Forelimb muscle (tissue), 1 donor: ENCODE results near the gene MEGF6. TPM values are rescaled to one million over a fixed set of nuclear protein-coding genes. Genes with fewer than 3 reads are reported as not detected.

Experiments used
- DNase-seq: peaks from one replicate; pipeline ENCODE4 v3.0.0-alpha.2; 2013; ENCODE audit warnings: low read depth
- polyA plus RNA-seq: library from polyadenylated mRNA; unstranded; fragments of 120-200 nt; gene quantifications from one replicate; pipeline ENCODE4 v1.2.1, GENCODE V29; 2013; ENCODE audit not compliant: insufficient read length

The MEGF6 gene
- polyA plus RNA-seq, 1 donor, result 10.2 TPM

DNA sequence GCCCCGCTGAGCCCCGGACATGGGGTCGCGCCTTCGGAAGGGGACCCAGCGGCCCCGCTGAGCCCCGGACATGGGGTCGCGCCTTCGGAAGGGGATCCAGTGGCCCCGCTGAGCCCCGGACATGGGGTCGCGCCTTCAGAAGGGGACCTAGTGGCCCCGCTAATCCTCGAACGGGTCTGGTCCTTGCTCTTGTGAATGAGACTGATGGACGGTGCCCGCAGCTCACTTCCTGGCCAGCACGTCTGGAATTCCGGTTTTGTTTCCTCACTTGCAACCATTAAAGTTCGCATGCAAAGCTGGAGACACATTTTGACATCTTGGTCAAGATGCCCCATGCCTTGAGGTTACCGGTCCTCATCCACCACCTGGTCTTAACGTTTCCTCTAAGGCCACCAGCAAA, 33.0 kb upstream of the MEGF6 start:
- no peak for DNase-seq

DNA sequence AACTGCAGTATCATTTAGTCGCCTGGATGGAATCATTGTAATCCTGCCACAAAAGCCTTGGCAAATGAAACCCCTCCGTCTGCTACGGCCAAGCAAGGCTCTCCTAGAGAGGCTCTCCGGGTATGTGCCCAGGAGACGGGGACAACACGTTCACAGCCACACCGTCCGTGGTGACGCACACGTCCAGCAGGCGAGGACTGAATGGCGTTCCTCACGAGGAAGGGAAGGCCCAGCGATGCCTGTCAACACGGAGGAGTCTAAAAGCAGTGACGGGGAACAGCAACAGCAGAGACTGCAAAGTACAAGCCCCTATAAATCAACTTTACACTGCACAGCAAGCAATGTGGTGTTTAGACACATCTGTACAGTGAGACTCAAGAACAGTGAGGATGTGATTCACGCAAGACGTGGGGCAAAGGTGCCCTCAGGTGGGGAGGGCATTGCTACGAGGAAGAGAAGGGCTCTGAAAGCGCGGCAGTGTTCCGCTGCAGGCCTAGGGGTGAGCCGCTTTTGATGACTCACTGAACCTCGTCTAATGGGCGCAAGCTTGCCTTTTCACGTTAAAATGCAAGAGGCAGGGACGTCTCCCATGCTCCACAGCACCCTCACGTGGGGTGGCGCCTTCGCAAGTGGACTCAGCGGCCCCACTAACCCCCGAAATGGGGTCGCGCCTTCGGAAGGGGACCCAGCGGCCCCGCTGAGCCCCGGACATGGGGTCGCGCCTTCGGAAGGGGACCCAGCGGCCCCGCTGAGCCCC, 31.8 kb upstream of the MEGF6 start:
- DNase-seq, result no peak

DNA sequence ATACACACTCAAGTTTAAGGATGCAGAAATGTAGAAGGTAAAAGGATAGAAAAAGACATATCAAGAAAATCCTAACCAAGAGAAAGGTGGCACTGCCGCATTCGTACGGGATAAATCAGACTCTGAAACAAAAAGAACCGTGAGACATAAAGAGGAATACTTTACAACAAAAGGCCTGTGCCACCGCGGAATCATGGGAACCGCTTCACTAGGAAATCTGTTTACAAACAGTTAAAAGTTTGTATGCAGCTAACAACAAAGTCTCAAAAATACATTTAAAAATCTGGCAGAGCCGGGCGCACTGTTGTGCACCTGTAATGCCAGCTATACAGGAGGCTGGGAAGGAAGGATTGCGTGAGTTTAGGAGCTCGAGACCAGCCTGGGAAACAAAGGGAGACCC, 30.5 kb upstream of the MEGF6 start:
- DNase-seq, result no peak

GRCh38 chr1:3641046-3641760, 29.9 kb upstream of the MEGF6 start:
- DNase-seq, result no peak

DNA sequence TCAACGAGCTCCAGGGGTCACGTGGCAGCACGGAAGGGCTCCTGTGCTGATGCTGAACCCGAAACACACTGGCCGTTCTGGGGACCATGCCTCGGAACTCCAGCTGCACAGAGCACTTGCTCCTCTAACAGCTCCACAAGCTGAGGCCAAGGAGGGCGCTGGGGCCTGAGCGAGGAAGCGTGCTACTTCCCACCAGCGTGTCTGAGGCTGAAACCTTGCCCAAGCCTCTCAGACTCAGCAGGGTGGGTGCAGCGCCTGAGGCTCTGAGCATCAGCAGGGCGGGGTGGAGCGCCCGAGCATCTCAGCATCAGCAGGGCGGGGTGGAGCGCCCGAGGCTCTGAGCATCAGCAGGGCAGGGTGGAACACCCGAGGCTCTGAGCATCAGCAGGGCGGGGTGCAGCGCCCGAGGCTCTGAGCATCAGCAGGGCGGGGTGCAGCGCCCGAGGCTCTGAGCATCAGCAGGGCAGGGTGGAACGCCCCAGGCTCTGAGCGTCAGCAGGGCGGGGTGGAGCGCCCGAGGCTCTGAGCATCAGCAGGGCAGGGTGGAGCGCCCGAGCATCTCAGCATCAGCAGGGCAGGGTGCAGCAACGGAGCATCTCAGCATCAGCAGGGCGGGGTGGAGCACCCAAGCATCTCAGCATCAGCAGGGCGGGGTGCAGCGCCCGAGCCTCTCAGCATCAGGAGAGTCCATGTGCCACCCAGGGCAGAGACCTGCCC, 29.0 kb upstream of the MEGF6 start:
- DNase-seq, result no peak

DNA sequence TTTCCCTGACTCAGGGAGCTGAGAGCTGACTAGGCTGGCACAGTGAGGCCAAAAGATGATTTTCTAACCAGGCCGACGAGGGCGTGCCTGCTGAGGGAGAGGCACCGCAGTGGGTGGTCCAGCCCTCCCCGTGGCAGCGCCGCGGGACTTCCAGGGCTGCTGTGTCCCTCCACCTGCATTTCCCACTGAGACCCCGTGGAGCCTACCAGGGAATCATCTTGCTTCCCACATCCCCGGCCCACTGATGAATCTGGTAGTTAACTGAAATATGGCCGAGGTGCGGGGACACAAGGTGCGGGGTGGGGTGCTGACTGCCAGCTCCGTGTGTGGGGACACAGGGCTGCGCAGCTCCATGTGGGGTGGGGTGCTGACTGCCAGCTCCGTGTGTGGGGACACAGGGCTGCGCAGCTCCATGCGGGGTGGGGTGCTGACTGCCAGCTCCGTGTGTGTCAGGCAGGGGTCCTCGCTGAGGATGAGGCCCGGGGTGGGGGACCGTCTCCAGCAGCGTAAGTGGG, 28.1 kb upstream of the MEGF6 start:
- DNase-seq, result no peak

DNA sequence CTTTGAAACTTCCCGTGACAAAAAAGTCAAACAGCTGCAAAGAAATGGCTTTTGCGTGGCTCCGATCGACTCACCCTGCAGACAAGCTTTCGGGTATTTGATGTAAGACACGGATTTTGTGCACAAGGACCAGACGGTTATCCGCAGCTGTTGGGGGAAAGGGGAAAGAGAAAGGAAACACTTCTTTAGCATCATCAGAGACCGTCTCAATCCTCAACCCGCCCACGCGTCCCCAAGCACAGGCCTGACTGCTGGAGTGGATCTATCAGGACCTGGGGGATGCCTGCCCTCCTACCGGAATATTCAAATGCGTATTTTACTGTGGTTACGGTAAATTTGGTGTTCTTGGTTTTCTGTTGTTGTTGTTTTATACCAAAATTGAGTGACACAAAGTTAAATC, 27.4 kb upstream of the MEGF6 start:
- DNase-seq, result no peak

DNA sequence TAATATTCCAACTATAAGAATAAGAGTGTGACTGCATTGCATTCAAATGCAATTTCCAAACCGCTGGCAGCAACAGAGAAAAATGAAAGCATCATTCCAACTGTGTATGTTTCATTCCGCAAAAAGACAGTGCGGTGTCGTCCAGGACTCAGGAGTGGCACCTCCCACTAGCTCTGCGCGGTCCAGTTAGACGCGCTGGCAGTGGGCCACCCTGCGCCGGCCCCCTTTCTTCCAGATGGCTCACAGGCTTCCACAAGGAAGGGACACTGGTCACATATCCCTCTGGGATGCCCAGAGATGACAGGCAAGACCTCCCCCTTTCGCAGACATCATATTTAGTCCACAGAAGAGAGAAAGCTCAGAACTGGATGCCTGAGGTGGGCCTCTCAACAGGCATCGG, 26.7 kb upstream of the MEGF6 start:
- no peak for DNase-seq

DNA sequence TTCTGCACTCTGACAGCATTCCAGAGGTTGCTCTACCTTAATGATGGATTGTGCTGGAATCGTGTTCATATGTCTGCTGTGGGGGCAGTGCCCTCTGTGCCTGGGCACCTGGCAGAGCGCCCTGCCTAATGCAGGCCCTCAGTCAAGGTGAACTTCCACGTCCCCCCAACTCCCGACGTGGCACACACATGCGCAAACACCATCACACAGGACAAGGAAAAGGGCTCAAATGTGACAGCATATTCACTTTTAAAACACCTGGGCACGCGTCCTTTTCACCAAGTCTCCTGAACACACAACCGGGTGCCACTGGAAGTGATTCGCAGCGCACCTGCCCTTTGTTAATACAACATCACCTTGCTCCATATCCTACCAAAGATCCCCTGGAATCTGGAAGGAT, 25.2 kb upstream of the MEGF6 start:
- DNase-seq, result no peak

- DNase-seq, result no peak
Measured at GRCh38 chr1:3636080-3636479, 24.8 kb upstream of the MEGF6 start.

DNA sequence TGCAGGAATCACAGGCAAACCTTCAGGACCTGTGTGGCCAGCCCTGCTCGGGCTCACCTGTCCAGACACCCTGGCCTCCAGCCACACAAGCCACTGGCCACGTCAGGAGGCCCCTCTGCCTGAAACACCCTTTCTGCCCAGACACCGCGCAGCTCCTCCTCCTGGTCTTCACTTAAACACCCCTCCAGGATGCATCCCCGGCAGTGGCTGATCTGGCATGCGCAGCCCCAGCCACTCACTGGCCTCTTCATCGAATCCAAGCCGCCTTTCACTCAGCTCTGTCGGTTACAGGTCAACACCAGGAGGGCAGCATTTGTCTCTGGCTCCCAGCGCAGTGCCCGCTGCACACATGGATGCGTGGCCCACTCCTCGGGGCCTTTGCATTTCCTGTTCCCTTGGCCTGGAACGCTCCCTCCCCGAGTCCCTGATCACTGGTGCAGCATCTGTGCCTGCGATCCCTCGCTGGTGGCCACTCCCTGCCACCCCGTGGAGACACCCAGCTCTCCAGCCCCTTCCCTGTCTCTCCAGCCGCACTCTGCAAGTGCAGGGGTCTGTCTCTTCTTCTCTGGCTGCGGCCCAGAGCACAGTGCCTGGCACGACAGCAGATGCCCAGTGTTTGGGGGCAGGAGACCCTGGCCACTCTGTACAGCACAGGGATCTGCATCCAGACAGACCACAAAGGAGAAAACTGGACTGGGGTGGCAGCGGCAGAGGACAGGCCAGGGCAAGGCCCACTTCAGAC, 22.9 kb upstream of the MEGF6 start:
- DNase-seq, result no peak

- no peak for DNase-seq
Measured at GRCh38 chr1:3633344-3634058, 22.2 kb upstream of the MEGF6 start.

DNA sequence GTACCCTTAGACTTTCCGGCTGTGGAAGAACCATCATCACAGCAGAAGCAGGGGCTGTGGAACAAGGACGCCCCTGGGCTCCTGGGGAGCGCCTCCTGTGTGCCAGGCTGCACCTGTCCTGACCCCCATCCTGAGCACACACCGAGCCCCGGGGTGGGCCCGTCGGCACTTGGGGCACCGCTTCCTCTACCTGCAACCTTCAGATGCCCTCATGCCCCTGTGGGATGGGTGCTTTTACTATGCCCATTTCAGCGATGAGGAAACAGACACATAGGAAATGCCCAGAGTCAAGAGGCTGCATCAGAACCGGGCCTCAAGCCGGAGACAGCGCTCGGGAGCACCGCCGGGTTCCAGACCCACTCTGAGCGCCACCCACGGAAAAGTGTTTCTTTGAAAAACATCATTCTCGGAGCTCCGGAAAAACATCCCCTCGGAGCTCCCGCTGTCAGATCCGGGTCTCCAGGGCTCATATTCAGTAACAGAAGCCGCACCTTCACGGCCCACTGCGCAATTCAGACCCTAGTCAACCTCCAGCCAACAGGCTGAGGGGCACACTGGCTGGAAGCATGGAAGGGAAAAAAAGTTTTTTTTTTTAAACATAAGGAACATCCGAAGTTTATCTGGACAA, 21.5 kb upstream of the MEGF6 start:
- no peak for DNase-seq

DNA sequence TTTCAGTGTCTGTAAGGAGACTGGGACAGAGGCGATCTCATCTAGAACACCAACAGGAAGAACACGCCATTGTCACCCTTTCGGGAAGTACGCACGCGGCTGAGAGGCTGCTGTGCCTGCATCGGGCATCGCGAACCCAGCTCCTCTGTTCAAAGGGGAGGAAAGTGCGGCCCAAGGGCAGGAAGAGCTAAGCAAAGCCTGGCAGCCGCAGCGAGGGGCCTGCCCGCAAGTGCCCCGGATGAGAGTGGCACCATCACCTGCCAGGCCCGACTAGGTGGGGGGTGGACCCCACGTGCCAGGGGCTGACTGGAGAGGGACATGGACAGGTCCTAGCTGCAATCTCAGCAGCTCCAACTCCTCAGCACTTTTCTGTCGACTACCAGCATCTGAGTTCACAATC, 21.0 kb upstream of the MEGF6 start:
- no peak for DNase-seq

DNA sequence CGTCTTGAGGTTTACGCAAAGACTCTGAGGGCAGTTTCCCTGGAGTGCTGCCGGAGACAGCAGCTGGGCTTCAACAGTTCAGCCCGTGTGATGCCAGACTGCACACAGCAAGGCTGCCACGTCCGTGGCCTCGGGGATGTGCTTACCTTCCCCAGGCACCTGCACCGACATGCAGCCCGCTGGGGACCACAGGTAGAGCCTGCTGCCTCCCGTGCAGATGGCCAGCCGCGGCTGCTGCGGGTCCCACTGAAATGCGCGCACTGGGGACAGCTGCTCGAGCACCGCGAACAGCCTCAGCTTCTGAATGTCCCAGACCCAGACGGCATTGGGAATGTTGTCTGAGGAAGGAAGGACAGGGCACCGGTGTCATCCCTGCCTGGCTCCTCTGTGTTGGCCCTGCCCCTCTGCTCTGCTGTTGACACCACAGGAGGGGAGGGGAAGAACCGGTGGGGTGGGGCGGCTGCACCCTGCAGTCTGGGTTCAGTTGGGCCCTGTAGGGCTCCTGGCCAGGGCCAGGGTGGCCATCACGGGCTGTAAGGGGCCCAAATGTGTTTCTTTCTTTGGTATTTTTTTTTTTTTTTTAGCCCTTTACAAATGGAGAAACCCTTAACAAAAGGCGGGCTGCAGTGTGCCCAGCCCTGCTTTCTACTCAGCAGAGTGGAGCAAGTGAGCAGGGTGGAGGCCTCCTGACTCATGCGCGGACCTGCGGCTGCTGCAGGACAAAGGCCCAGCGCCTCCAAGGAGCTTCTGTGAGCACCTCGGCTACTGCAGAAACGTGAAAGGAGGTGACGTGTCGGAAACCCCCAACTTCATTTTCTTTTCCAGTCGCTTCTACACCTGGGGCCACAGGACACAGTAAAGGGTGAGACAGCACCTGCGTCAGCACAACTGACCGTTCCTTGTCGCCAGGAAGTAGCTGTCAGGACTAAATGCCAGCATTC, 20.3 kb upstream of the MEGF6 start:
- DNase-seq, result no peak

- no peak for DNase-seq
Measured at GRCh38 chr1:3630914-3631313, 19.6 kb upstream of the MEGF6 start.

DNA sequence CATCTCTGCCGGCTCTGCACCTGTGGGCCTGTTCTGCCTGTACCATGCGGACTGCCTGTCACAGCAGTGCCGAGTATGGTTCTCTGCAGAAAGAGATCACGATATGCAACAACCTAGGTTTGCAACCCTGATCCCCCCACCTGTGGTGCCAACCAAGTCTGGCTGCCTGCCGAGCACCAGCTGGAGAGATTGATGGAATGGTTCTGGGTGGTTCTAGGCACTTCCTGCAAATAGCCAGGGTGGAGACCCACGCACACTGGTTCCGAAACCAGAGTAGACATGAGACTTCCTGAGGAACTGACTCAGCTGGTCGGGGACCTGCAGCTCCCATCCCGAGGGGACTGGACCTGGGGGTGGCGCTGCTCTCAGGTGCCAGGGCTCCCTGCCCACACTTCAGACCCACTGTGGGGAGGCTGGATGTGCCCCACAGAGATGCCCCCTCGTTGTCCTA, 18.9 kb upstream of the MEGF6 start:
- DNase-seq, result no peak

- DNase-seq, result no peak
Measured at GRCh38 chr1:3629561-3630160, 18.4 kb upstream of the MEGF6 start.

GRCh38 chr1:3628445-3628844, 17.1 kb upstream of the MEGF6 start:
- DNase-seq, result no peak
